RWPE2 (cell line): Measurements from ENCODE around the gene KLHL26.

Experiments used
- ATAC-seq: fragments of 200-7000 bp; cut with Tn5 transposase; 3 replicates; pipeline ENCODE4 v1.9.1; 2021; ENCODE audit warnings: low read depth
- DNase-seq: peaks from one replicate; pipeline ENCODE4 v3.0.0-alpha.2; 2020; ENCODE audit warnings: low spot score
- H3K27ac ChIP-seq: fragments of 450-650 bp; 2 replicates; pipeline ENCODE4 v1.5.1; 2017; ENCODE audit warnings: mild to moderate bottlenecking; ENCODE audit not compliant: poor library complexity, severe bottlenecking
- H3K27me3 ChIP-seq: fragments of 250-450 bp; sonication (Bioruptor Pico); 2 replicates; pipeline ENCODE4 v1.5.1; 2021; ENCODE audit warnings: mild to moderate bottlenecking, moderate library complexity; ENCODE audit not compliant: insufficient read depth, poor library complexity, severe bottlenecking
- H3K36me3 ChIP-seq: fragments of 250-450 bp; sonication (Bioruptor Pico); 2 replicates; pipeline ENCODE4 v1.5.1; 2020; ENCODE audit warnings: low read depth, mild to moderate bottlenecking, moderate library complexity
- H3K4me1 ChIP-seq: fragments of 250-450 bp; sonication (Bioruptor Pico); 2 replicates; pipeline ENCODE4 v1.5.1; 2021; ENCODE audit warnings: mild to moderate bottlenecking, moderate library complexity; ENCODE audit not compliant: insufficient read depth, poor library complexity, severe bottlenecking
- H3K4me3 ChIP-seq: fragments of 250-450 bp; sonication (Bioruptor Pico); 2 replicates; pipeline ENCODE4 v1.5.1; 2021; ENCODE audit warnings: mild to moderate bottlenecking, moderate library complexity; ENCODE audit not compliant: severe bottlenecking
- H3K9me3 ChIP-seq: fragments of 250-450 bp; sonication (Bioruptor Pico); 2 replicates; pipeline ENCODE4 v1.5.1; 2021; ENCODE audit warnings: mild to moderate bottlenecking, moderate library complexity; ENCODE audit not compliant: severe bottlenecking
- CTCF ChIP-seq: fragments of 450-650 bp; IDR thresholded peaks from one replicate; pipeline ENCODE4 v1.5.1; 2017; ENCODE audit warnings: mild to moderate bottlenecking, moderate library complexity; ENCODE audit not compliant: poor library complexity, severe bottlenecking

The KLHL26 gene

GRCh38 chr19:18644196-18645034, 7.6 kb downstream of the KLHL26 start:
- no peaks in the 10 kb centered on the region for H3K36me3 ChIP-seq
- H3K27ac ChIP-seq: no peak overlapping the region
- no peak overlapping the region for H3K4me3 ChIP-seq
- no peak for TF ChIP-seq CTCF
- ATAC-seq: no peak
- DNase-seq: no peak
- H3K27me3 ChIP-seq: no peaks in the 10 kb centered on the region
- H3K4me1 ChIP-seq: peaks cover 8% of the 10 kb centered on the region
- H3K9me3 ChIP-seq: no peaks in the 10 kb centered on the region

GRCh38 chr19:18645035-18645511, 8.2 kb downstream of the KLHL26 start:
- DNase-seq (no peak), ATAC-seq (no peak)
- Histone ChIP-seq H3K27me3 (no peaks in the 10 kb centered on the region), H3K36me3 (no peaks in the 10 kb centered on the region), H3K27ac (no peak overlapping the region), H3K4me1 (peaks cover 12% of the 10 kb centered on the region), H3K4me3 (no peak overlapping the region), H3K9me3 (no peaks in the 10 kb centered on the region)
- no peak for TF ChIP-seq CTCF

GRCh38 chr19:18646535-18647370, 9.9 kb downstream of the KLHL26 start:
- no peak overlapping the region for H3K4me3 ChIP-seq
- H3K27me3 ChIP-seq: no peaks in the 10 kb centered on the region
- H3K27ac ChIP-seq: no peak overlapping the region
- no peaks in the 10 kb centered on the region for H3K9me3 ChIP-seq
- peaks cover 12% of the 10 kb centered on the region for H3K4me1 ChIP-seq
- DNase-seq: no peak
- ATAC-seq: no peak
- no peaks in the 10 kb centered on the region for H3K36me3 ChIP-seq
- TF ChIP-seq CTCF: no peak

GRCh38 chr19:18647371-18647767, 10.5 kb downstream of the KLHL26 start:
- H3K9me3 ChIP-seq: no peaks in the 10 kb centered on the region
- no peak for TF ChIP-seq CTCF
- DNase-seq (no peak), ATAC-seq (no peak)
- H3K36me3 ChIP-seq: no peaks in the 10 kb centered on the region
- no peaks in the 10 kb centered on the region for H3K27me3 ChIP-seq
- no peak overlapping the region for H3K4me3 ChIP-seq
- peaks cover 12% of the 10 kb centered on the region for H3K4me1 ChIP-seq
- H3K27ac ChIP-seq: no peak overlapping the region
